ENCODE measurements around the gene AHI1. TPM values are rescaled to one million over a fixed set of nuclear protein-coding genes. Genes with fewer than 3 reads are reported as not detected.

Gene AHI1
- total and polyA plus RNA-seq, 10 of the 15 experiments (the other 5 are each of a cell fraction or from before 2014, with no cell fraction given), result 3.2 to 9.5 (median 4.6) TPM

DNA sequence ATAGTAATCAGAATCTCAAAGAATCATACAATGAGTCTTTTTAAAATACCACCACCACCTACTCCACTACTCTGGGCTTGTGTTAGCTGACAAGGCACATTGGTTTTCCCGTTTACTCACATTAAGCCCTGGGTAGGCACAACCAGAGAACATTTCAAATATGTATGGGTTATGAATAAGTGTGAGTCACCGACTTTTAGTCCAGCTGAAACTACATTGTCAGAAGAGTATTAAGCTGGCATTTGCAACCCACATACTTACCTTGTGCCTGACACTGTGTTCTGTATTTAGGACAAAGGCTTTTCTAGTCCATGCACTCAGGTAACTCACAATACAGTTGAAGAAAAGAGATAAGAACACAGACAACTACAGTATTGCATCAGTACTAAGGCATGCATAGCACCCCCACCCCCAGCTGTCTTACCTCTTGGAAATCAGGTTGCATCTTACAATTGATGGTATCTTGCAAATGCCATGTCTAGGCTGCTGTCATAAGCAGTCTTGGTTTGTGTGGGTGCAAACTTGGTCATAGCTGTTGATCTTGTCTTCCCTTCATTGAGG is 40.3 kb upstream of the AHI1 start:
- H3K27me3 ChIP-seq (replicated peaks in 1 of 2; ENCODE audit: control insufficient read depth in 2 of 2, insufficient read depth in 2 of 2, low read length in 1 of 2), result no peaks in the 10 kb centered on the region; a peak in 1 of 4 replicates
- POLR2A ChIA-PET, result no interaction called here
- H2AFZ ChIP-seq (ENCODE audit: control insufficient read depth, low read depth, low read length), result no peak overlapping the region
- H3K9me3 ChIP-seq (replicated peaks; ENCODE audit: control insufficient read depth, insufficient read depth, low read length), result no peaks in the 10 kb centered on the region
- no TSS peak for BruUV-seq (replicated peaks)
- ATAC-seq, result no peak
- H3K36me3 ChIP-seq (ENCODE audit: control insufficient read depth in 2 of 2, insufficient read depth in 2 of 2, low read length in 1 of 2), result no peaks in the 10 kb centered on the region
- H3K9ac ChIP-seq (ENCODE audit: control insufficient read depth, insufficient read depth, low read length), result no peak overlapping the region
- no peak for FAIRE-seq
- H3K4me3 ChIP-seq, result no peak overlapping the region
- no peaks in the 10 kb centered on the region for H3K79me2 ChIP-seq (ENCODE audit: control insufficient read depth, insufficient read depth, low read length)
- H3K4me1 ChIP-seq (ENCODE audit: control insufficient read depth, insufficient read depth, low read length), result no peaks in the 10 kb centered on the region
- DNase-seq (ENCODE audit: low read depth, low spot score), result no peak
- no peak overlapping the region for H3K27ac ChIP-seq (ENCODE audit: control insufficient read depth, insufficient read depth)
- TF ChIP-seq NFYA (IDR thresholded peaks at IDR 0.05; ENCODE audit: borderline replicate concordance, low read depth, low read length) (no peak), RBBP5 (conservative IDR thresholded peaks at IDR 0.05) (no peak), ZNF24 (IDR thresholded peaks at IDR 0.05) (no peak), NR2F1 (conservative IDR thresholded peaks at IDR 0.05) (no peak), SRF (IDR thresholded peaks at IDR 0.05; ENCODE audit: low read depth in 2 of 2, low read length in 2 of 2) (no peak), EED (IDR thresholded peaks at IDR 0.05; ENCODE audit: low read depth) (no peak), MYB (IDR thresholded peaks at IDR 0.05; ENCODE audit: borderline replicate concordance, low read depth, low read length) (no peak), ZNF217 (IDR thresholded peaks at IDR 0.05) (no peak)
- TF ChIP-seq, protein P1, sequence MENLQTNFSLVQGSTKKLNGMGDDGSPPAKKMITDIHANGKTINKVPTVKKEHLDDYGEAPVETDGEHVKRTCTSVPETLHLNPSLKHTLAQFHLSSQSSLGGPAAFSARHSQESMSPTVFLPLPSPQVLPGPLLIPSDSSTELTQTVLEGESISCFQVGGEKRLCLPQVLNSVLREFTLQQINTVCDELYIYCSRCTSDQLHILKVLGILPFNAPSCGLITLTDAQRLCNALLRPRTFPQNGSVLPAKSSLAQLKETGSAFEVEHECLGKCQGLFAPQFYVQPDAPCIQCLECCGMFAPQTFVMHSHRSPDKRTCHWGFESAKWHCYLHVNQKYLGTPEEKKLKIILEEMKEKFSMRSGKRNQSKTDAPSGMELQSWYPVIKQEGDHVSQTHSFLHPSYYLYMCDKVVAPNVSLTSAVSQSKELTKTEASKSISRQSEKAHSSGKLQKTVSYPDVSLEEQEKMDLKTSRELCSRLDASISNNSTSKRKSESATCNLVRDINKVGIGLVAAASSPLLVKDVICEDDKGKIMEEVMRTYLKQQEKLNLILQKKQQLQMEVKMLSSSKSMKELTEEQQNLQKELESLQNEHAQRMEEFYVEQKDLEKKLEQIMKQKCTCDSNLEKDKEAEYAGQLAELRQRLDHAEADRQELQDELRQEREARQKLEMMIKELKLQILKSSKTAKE (IDR thresholded peaks at IDR 0.05; ENCODE audit: low read depth, poor library complexity, severe bottlenecking), result no peak
- H4K20me1 ChIP-seq (ENCODE audit: control insufficient read depth, insufficient read depth), result no peaks in the 10 kb centered on the region
- in situ Hi-C loops (cut with MboI), result loop anchor here (5.0 to 10.0 kb wide), 2 partner anchors 374 to 687 kb away; no protein-coding TSS in a partner anchor
- WGBS (ENCODE audit: insufficient coverage, insufficient replicate concordance, low lambda C conversion rate, missing lambda C conversion rate), result 0% methylated on average over 2 of the region's 2 CpGs
- CTCF ChIA-PET, result interaction anchor here (1.1 to 4.6 kb wide), 6 partner anchors 45 to 695 kb away, joined by 3 to 36 read pairs (median 4); no protein-coding TSS in a partner anchor
- RAD21 ChIA-PET (ENCODE audit: unreplicated experiment), result interaction anchor here (3.0 kb wide), 1 partner anchor 372 kb away, joined by 8 read pairs; no protein-coding TSS in a partner anchor
- SMC1A ChIA-PET (ENCODE audit: uncharacterized antibody, unreplicated experiment), result interaction anchor here (1.4 to 3.5 kb wide), 2 partner anchors 13 to 372 kb away, joined by 3 to 32 read pairs; no protein-coding TSS in a partner anchor
- intact Hi-C loops (cut with micrococcal nuclease; ENCODE audit: unreplicated experiment), result loop anchor here (2.0 to 5.0 kb wide), 2 partner anchors 221 to 689 kb away; no protein-coding TSS in a partner anchor
- H3K4me2 ChIP-seq (ENCODE audit: control insufficient read depth, insufficient read depth), result no peak overlapping the region

Measured in GM12878 (cell line).